K562 (cell line): ENCODE data around the gene BIRC3. TPM values are rescaled to one million over a fixed set of nuclear protein-coding genes. Genes with fewer than 3 reads are reported as not detected.

Experiments
- ATF4 ChIP-seq: fragments of 450-650 bp; formaldehyde crosslinking; IDR thresholded peaks from 2 replicates; pipeline ENCODE4 v1.4.0; 2022; ENCODE audit warnings: mild to moderate bottlenecking, moderate library complexity
- BCLAF1 ChIP-seq, 2 experiments: fragments of 450-650 bp in 1 of 2; IDR thresholded peaks; 2 replicates each; pipeline ENCODE4 v1.6.1; 2011 to 2017; ENCODE audit warnings: low read depth in 2 of 2, antibody characterized with exemption in 1 of 2, borderline replicate concordance in 1 of 2, low read length in 1 of 2, mild to moderate bottlenecking in 1 of 2, mixed read lengths in 1 of 2; ENCODE audit not compliant: control insufficient read depth in 1 of 2
- CSDE1 ChIP-seq, 2 experiments: fragments of 450-650 bp; IDR thresholded peaks; 2 replicates each; pipeline ENCODE4 v1.6.1; 2016; ENCODE audit warnings: mild to moderate bottlenecking in 1 of 2
- HOXB6 ChIP-seq: fragments of 250-450 bp; sonication (Bioruptor Pico); IDR thresholded peaks from 2 replicates; pipeline ENCODE4 v1.5.1; 2022; ENCODE audit warnings: mild to moderate bottlenecking, borderline replicate concordance
- IRF9 ChIP-seq: fragments of 450-650 bp; IDR thresholded peaks from 2 replicates; pipeline ENCODE4 v1.6.1; 2016; ENCODE audit warnings: missing biosample characterization, missing genetic modification characterization
- MEF2D ChIP-seq: conservative IDR thresholded peaks from 2 replicates; pipeline ENCODE4 v1.6.1; 2016; ENCODE audit warnings: low read depth, missing genetic modification characterization, missing compliant biosample characterization
- NR2C2 ChIP-seq, 2 experiments: fragments of 200-800 bp in 1 of 2; sonication (Bioruptor generic) in 1 of 2; sonication (generic) in 1 of 2; formaldehyde crosslinking in 1 of 2; IDR thresholded peaks; 2 replicates each; pipeline versions ENCODE4 v1.6.1 to v1.8.0; 2016 to 2022; ENCODE audit warnings: mild to moderate bottlenecking in 1 of 2, missing compliant biosample characterization in 1 of 2, missing genetic modification characterization in 1 of 2, missing genetic modification reagents in 1 of 2
- POLR3A ChIP-seq: IDR thresholded peaks from 2 replicates; pipeline ENCODE4 v1.6.1; 2011; ENCODE audit warnings: borderline replicate concordance, mild to moderate bottlenecking, moderate library complexity; ENCODE audit not compliant: insufficient read length, insufficient read depth; ENCODE audit errors: extremely low read depth
- ZNF146 ChIP-seq: IDR thresholded peaks from one replicate; pipeline ENCODE4 v1.6.1; 2018; ENCODE audit warnings: missing compliant biosample characterization; ENCODE audit not compliant: unreplicated experiment
- ZNF184 ChIP-seq: sonication (generic); formaldehyde crosslinking; IDR thresholded peaks from 2 replicates; pipeline ENCODE4 v1.5.0; 2020; ENCODE audit warnings: missing genetic modification reagents
- ZNF277 ChIP-seq: fragments of 250-450 bp; sonication (Bioruptor Pico); IDR thresholded peaks from 2 replicates; pipeline ENCODE4 v1.8.0; 2022; ENCODE audit warnings: inconsistent platforms, mild to moderate bottlenecking, moderate library complexity, borderline replicate concordance
- ZNF316 ChIP-seq: fragments of 450-650 bp; IDR thresholded peaks from 2 replicates; pipeline ENCODE4 v1.6.1; 2016
- ZNF408 ChIP-seq: fragments of 250-450 bp; sonication (Bioruptor Pico); IDR thresholded peaks from 2 replicates; pipeline ENCODE4 v1.4.0; 2020; ENCODE audit warnings: low read depth, mild to moderate bottlenecking, moderate library complexity
- ZNF609 ChIP-seq: sonication (generic); formaldehyde crosslinking; IDR thresholded peaks from 2 replicates; pipeline ENCODE4 v1.8.1; 2023; ENCODE audit warnings: missing genetic modification reagents, mild to moderate bottlenecking, borderline replicate concordance
- ZNF644 ChIP-seq: fragments of 200-800 bp; sonication (Bioruptor generic); IDR thresholded peaks from 2 replicates; pipeline ENCODE4 v1.6.1; 2016; ENCODE audit warnings: low read depth, missing genetic modification characterization, missing compliant biosample characterization
- polyA plus RNA-seq, 8 experiments: library from polyadenylated mRNA; depleted of rRNA in 4 of 8; stranded (reverse) in 5 of 8; unstranded in 3 of 8; fragments of >200 nt; fragmentation: Nextera tagmentation in 2 of 8; fragmentation: Illumina TruSeq in 1 of 8; extraction: Ambion mirVana in 2 of 8; extraction: Trizol in 1 of 8; gene quantifications; 2 replicates each; pipeline versions ENCODE4 v1.2.1 to v1.2.3, GENCODE V29; 2011 to 2014; ENCODE audit warnings: inconsistent platforms in 1 of 8, missing spikeins in 1 of 8
- total RNA-seq, 7 experiments: library from RNA; depleted of rRNA in 6 of 7; stranded (reverse); fragments of >200 nt in 6 of 7; fragmentation: Illumina TruSeq in 2 of 7; extraction: Trizol in 2 of 7; gene quantifications; 2 replicates each; pipeline versions ENCODE4 v1.2.1 to v1.2.3, GENCODE V29; 2011 to 2021; ENCODE audit warnings: low replicate concordance in 1 of 7

Gene BIRC3
- total and polyA plus RNA-seq, 9 of the 15 experiments (the other 6 are each of a cell fraction or from before 2014, with no cell fraction given) = 0.08 to 0.42 (median 0.18) TPM

- TF ChIP-seq ZNF609 (CRISPR knock-in tag) = no peak
- TF ChIP-seq CSDE1 (IDR thresholded peaks at IDR 0.05) = no peak
- TF ChIP-seq IRF9 (tag) = no peak
- TF ChIP-seq NR2C2 (CRISPR knock-in tag; IDR thresholded peaks at IDR 0.05) = no peak
- peak; percentile 60; the same call in 1 of the 2 replicates for TF ChIP-seq NR2C2 (tag; IDR thresholded peaks at IDR 0.05)
- no peak for TF ChIP-seq ZNF277 (CRISPR knock-in tag)
- no peak for TF ChIP-seq ZNF184 (CRISPR knock-in tag)
- TF ChIP-seq BCLAF1 (IDR thresholded peaks at IDR 0.05; ENCODE audit: borderline replicate concordance in 1 of 2, control insufficient read depth in 1 of 2, low read depth in 2 of 2, low read length in 1 of 2) = no peak
- TF ChIP-seq ZNF146 (CRISPR knock-in tag) = no peak
- no peak for TF ChIP-seq ZNF408
- TF ChIP-seq HOXB6 (CRISPR knock-in tag) = no peak
- no peak for TF ChIP-seq ATF4 (CRISPR knock-in tag)
- no peak for TF ChIP-seq MEF2D (tag)
- no peak for TF ChIP-seq ZNF316
- no peak for TF ChIP-seq ZNF644 (tag)
- no peak for TF ChIP-seq POLR3A
Observed at GRCh38 chr11:102346748-102347461, 29.6 kb downstream of the BIRC3 start, which contains the start of gene BIRC2 (continued).
